IMR-90 (cell line): ENCODE measurements around the gene SEPTIN8. TPM values are rescaled to one million over a fixed set of nuclear protein-coding genes. Genes with fewer than 3 reads are reported as not detected.

ENCODE experiments used
- ATAC-seq: fragments of 200-7000 bp; cut with Tn5 transposase; 2 replicates; pipeline ENCODE4 v1.9.1; 2020; ENCODE audit warnings: low read depth, mild to moderate bottlenecking, moderate library complexity
- BruUV-seq: library from RNA; stranded (reverse); fragments of 400-500 nt; replicated peaks from 2 replicates; lab custom pipeline; 2021; lab: Mats Ljungman, UMichigan
- CTCF ChIA-PET: fragments of 300-600 bp; formaldehyde crosslinking; extraction: SDS; loops from one replicate; lab custom pipeline; 2021; ENCODE audit warnings: antibody characterized with exemption; lab: Yijun Ruan, JAX
- POLR2A ChIA-PET: fragments of 300-600 bp; sonication (Branson Sonifier 250); formaldehyde crosslinking; loops from one replicate; lab custom pipeline; 2022; ENCODE audit warnings: antibody characterized with exemption; ENCODE audit not compliant: unreplicated experiment; lab: Charles Lee
- DNase-seq: peaks from one replicate; pipeline ENCODE4 v3.0.0; 2013
- H2AFZ ChIP-seq: replicated peaks from 2 replicates; pipeline ENCODE3; 2013; ENCODE audit warnings: low read length, mild to moderate bottlenecking; ENCODE audit not compliant: poor library complexity
- H2AK5ac ChIP-seq: 2 replicates; pipeline ENCODE4 v1.6.1; 2013; ENCODE audit warnings: low read depth, low read length, inconsistent platforms
- H2AK9ac ChIP-seq: replicated peaks from 2 replicates; pipeline ENCODE3; 2013; ENCODE audit warnings: mild to moderate bottlenecking, low read depth, low read length, moderate library complexity; ENCODE audit not compliant: poor library complexity
- H2BK120ac ChIP-seq: 2 replicates; pipeline ENCODE4 v1.6.1; 2013; ENCODE audit warnings: low read depth, low read length, inconsistent platforms
- H2BK15ac ChIP-seq: 3 replicates; pipeline ENCODE4 v1.6.1; 2013; ENCODE audit warnings: low read depth, low read length, inconsistent platforms
- H2BK20ac ChIP-seq: 2 replicates; pipeline ENCODE4 v1.6.1; 2013; ENCODE audit warnings: low read depth, mild to moderate bottlenecking, inconsistent platforms, low read length, moderate library complexity
- H2BK5ac ChIP-seq: 2 replicates; pipeline ENCODE4 v1.6.1; 2013; ENCODE audit warnings: mild to moderate bottlenecking, low read depth, low read length, inconsistent platforms; ENCODE audit not compliant: poor library complexity, severe bottlenecking
- H3K14ac ChIP-seq: replicated peaks from 2 replicates; pipeline ENCODE4 v1.6.1; 2013; ENCODE audit warnings: low read depth, low read length, inconsistent platforms
- H3K18ac ChIP-seq: 2 replicates; pipeline ENCODE4 v1.6.1; 2013; ENCODE audit warnings: low read depth, low read length, control low read depth
- H3K23ac ChIP-seq: 2 replicates; pipeline ENCODE4 v1.6.1; 2013; ENCODE audit warnings: low read depth, low read length, inconsistent platforms
- H3K27ac ChIP-seq: 2 replicates; pipeline ENCODE4 v1.5.1; 2013; ENCODE audit warnings: mild to moderate bottlenecking, control low read depth, low read length; ENCODE audit not compliant: insufficient read depth
- H3K27me3 ChIP-seq: 2 replicates; pipeline ENCODE4 v1.6.1; 2013; ENCODE audit warnings: low read length; ENCODE audit not compliant: control insufficient read depth, insufficient read depth
- H3K36me3 ChIP-seq: 2 replicates; pipeline ENCODE4 v1.6.1; 2013; ENCODE audit warnings: low read length, mixed read lengths; ENCODE audit not compliant: control insufficient read depth, insufficient read depth
- H3K4ac ChIP-seq: 2 replicates; pipeline ENCODE4 v1.6.1; 2013; ENCODE audit warnings: low read depth, low read length, inconsistent platforms
- H3K4me1 ChIP-seq: 2 replicates; pipeline ENCODE4 v1.6.1; 2013; ENCODE audit warnings: low read length, mixed read lengths; ENCODE audit not compliant: control insufficient read depth, insufficient read depth
- H3K4me2 ChIP-seq: 2 replicates; pipeline ENCODE4 v1.6.1; 2013; ENCODE audit warnings: low read depth, mild to moderate bottlenecking, control low read depth, low read length, moderate library complexity
- H3K4me3 ChIP-seq: 2 replicates; pipeline ENCODE4 v1.5.1; 2013; ENCODE audit warnings: low read depth, mild to moderate bottlenecking, control low read depth, low read length, moderate library complexity; ENCODE audit not compliant: insufficient read depth
- H3K56ac ChIP-seq: 2 replicates; pipeline ENCODE4 v1.6.1; 2013; ENCODE audit warnings: low read length, inconsistent platforms; ENCODE audit not compliant: insufficient read depth; ENCODE audit errors: extremely low read depth
- H3K79me1 ChIP-seq, 2 experiments: 2 replicates each; pipeline ENCODE4 v1.6.1; 2013; ENCODE audit warnings: low read length in 2 of 2, inconsistent platforms in 1 of 2, low read depth in 1 of 2
- H3K9ac ChIP-seq: 2 replicates; pipeline ENCODE4 v1.6.1; 2013; ENCODE audit warnings: low read depth, low read length, control low read depth
- H3K9me1 ChIP-seq: 2 replicates; pipeline ENCODE4 v1.6.1; 2013; ENCODE audit warnings: low read length, inconsistent platforms; ENCODE audit not compliant: insufficient read depth
- H3K9me3 ChIP-seq: 2 replicates; pipeline ENCODE4 v1.6.1; 2013; ENCODE audit warnings: low read length; ENCODE audit not compliant: control insufficient read depth, insufficient read depth
- H4K20me1 ChIP-seq: 2 replicates; pipeline ENCODE4 v1.6.1; 2013; ENCODE audit warnings: low read length, inconsistent platforms; ENCODE audit not compliant: insufficient read depth
- H4K5ac ChIP-seq: 2 replicates; pipeline ENCODE4 v1.6.1; 2013; ENCODE audit warnings: mild to moderate bottlenecking, low read depth, low read length, control low read depth
- H4K8ac ChIP-seq, 2 experiments: 2 replicates each; pipeline ENCODE4 v1.6.1; 2013; ENCODE audit warnings: low read depth in 2 of 2, low read length in 2 of 2, control low read depth in 1 of 2, inconsistent platforms in 1 of 2
- H4K91ac ChIP-seq: 2 replicates; pipeline ENCODE4 v1.6.1; 2013; ENCODE audit warnings: low read depth, low read length, inconsistent platforms; ENCODE audit not compliant: insufficient read depth
- BHLHE40 ChIP-seq: fragments of 150-350 bp; IDR thresholded peaks from 2 replicates; pipeline ENCODE4 v1.6.1; 2016; ENCODE audit warnings: mild to moderate bottlenecking, low read depth, low read length
- CEBPB ChIP-seq: IDR thresholded peaks from 2 replicates; pipeline ENCODE4 v1.6.1; 2012; ENCODE audit warnings: low read depth, low read length, improper control_type of control experiment
- FOS ChIP-seq: fragments of 150-350 bp; IDR thresholded peaks from 2 replicates; pipeline ENCODE4 v1.6.1; 2016; ENCODE audit warnings: low read depth, low read length
- MAZ ChIP-seq: IDR thresholded peaks from 2 replicates; pipeline ENCODE4 v1.6.1; 2012; ENCODE audit warnings: low read depth, mild to moderate bottlenecking, low read length, improper control_type of control experiment, moderate library complexity, borderline replicate concordance
- MXI1 ChIP-seq: IDR thresholded peaks from 2 replicates; pipeline ENCODE4 v1.6.1; 2012; ENCODE audit warnings: low read depth, mild to moderate bottlenecking, low read length, moderate library complexity, borderline replicate concordance
- NFE2L2 ChIP-seq: fragments of 150-350 bp; IDR thresholded peaks from 2 replicates; pipeline ENCODE4 v1.6.1; 2016; ENCODE audit warnings: low read depth, mild to moderate bottlenecking, low read length
- POLR2A ChIP-seq: IDR thresholded peaks from 2 replicates; pipeline ENCODE4 v1.6.1; 2012; ENCODE audit warnings: mild to moderate bottlenecking, low read depth, low read length
- RAD21 ChIP-seq: IDR thresholded peaks from 2 replicates; pipeline ENCODE4 v1.6.1; 2012; ENCODE audit warnings: low read length, improper control_type of control experiment
- RCOR1 ChIP-seq: IDR thresholded peaks from 2 replicates; pipeline ENCODE4 v1.6.1; 2012; ENCODE audit warnings: mild to moderate bottlenecking, low read length, improper control_type of control experiment; ENCODE audit not compliant: insufficient replicate concordance
- RFX5 ChIP-seq: IDR thresholded peaks from 2 replicates; pipeline ENCODE4 v1.8.0; 2012; ENCODE audit warnings: low read depth, mild to moderate bottlenecking, low read length, moderate library complexity
- SMC3 ChIP-seq: fragments of 150-350 bp; IDR thresholded peaks from 2 replicates; pipeline ENCODE4 v1.6.1; 2016; ENCODE audit warnings: low read depth, mild to moderate bottlenecking, antibody characterized with exemption, low read length, moderate library complexity
- WGBS, 2 experiments: methylation state at CpG; one replicate each; pipeline versions ENCODE4 v1.1.5 to v1.1.7; 2013; ENCODE audit warnings: missing lambda C conversion rate in 2 of 2; ENCODE audit not compliant: insufficient read length in 1 of 2; ENCODE audit errors: extremely low coverage in 2 of 2; 5-methylcytosine and 5-hydroxymethylcytosine counted together
- dilution Hi-C: fragments of 300-500 bp; cut with HindIII; formaldehyde crosslinking; loops from one replicate; pipeline ENCODE4 v1.14.3; 2018; ENCODE audit warnings: low sequenced_read_pairs; ENCODE audit not compliant: unreplicated experiment
- in situ Hi-C: fragments of 300-500 bp; cut with MboI; formaldehyde crosslinking; loops from 3 replicates; pipeline ENCODE4 v1.14.3; 2019; ENCODE audit warnings: low sequenced_read_pairs, inconsistent platforms, mixed read lengths
- intact Hi-C: fragments of 100-400 bp; cut with micrococcal nuclease; formaldehyde crosslinking; loops from 2 replicates; pipeline ENCODE4 v1.10.0; 2022
- polyA plus RNA-seq, 3 experiments: library from polyadenylated mRNA; depleted of rRNA; stranded (reverse); fragments of >200 nt; gene quantifications; 2 replicates each; pipeline ENCODE4 v1.2.3, GENCODE V29; 2012; ENCODE audit warnings: low replicate concordance in 1 of 3
- total RNA-seq: library from RNA; depleted of rRNA; stranded (reverse); fragments of >200 nt; gene quantifications from 2 replicates; pipeline ENCODE4 v1.2.3, GENCODE V29; 2012
- TF ChIP-seq, protein P1 (sequence below): fragments of 150-350 bp; IDR thresholded peaks from 2 replicates; pipeline ENCODE4 v1.6.1; 2016; ENCODE audit warnings: low read depth, mild to moderate bottlenecking, low read length, moderate library complexity, borderline replicate concordance
- TF ChIP-seq, protein P2 (sequence below): conservative IDR thresholded peaks from 2 replicates; pipeline ENCODE4 v1.5.1; 2012; ENCODE audit warnings: mild to moderate bottlenecking, low read depth, low read length, improper control_type of control experiment
- TF ChIP-seq, protein P3 (sequence below): fragments of 150-350 bp; IDR thresholded peaks from 2 replicates; pipeline ENCODE4 v1.6.1; 2017; ENCODE audit warnings: mild to moderate bottlenecking, antibody characterized with exemption, low read length, low read depth

SEPTIN8 gene
- total and polyA plus RNA-seq, 2 of the 4 experiments (the other 2 are of a cell fraction) = 56.2 to 67.2 TPM

DNA sequence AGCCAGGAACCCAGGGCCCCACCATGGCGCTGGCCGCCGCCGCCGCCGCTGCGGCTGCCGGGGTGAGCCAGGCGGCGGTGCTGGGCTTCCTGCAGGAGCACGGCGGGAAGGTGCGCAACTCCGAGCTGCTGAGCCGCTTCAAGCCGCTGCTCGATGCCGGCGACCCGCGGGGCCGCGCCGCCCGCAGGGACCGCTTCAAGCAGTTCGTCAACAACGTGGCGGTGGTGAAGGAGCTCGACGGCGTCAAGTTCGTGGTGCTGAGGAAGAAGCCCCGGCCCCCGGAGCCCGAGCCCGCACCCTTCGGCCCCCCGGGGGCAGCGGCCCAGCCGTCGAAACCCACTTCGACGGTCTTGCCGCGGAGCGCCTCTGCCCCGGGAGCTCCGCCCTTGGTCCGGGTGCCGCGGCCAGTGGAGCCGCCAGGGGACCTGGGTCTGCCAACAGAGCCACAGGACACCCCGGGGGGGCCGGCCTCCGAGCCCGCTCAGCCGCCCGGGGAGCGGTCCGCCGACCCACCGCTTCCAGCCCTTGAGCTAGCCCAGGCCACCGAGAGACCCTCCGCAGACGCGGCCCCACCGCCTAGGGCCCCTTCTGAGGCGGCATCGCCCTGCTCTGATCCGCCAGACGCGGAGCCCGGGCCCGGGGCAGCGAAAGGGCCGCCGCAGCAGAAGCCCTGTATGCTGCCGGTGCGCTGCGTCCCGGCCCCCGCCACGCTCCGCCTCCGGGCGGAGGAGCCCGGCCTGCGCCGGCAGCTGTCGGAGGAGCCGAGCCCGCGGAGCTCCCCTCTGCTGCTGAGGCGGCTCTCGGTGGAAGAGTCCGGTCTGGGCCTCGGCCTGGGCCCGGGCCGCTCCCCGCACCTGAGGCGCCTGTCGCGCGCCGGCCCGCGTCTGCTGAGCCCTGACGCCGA is 36.8 kb upstream of the SEPTIN8 start:
- H2BK120ac ChIP-seq = no peak overlapping the region
- no peak overlapping the region for H3K9ac ChIP-seq
- no peak overlapping the region for H2BK20ac ChIP-seq
- no peak overlapping the region for H2BK5ac ChIP-seq
- H3K79me1 ChIP-seq = no peaks in the 10 kb centered on the region
- ChIA-PET CTCF (interaction anchor here (1.3 kb wide), 1 partner anchor 39 kb away, joined by 4 read pairs; no protein-coding TSS in a partner anchor), POLR2A (no interaction called here)
- H3K18ac ChIP-seq = no peak overlapping the region
- WGBS, 2 experiments = 12% methylated on average over 81 of the region's 110 CpGs; no CpG with 5 or more reads in 1 of the 2 experiments
- peak overlapping the region; percentile 32 for H3K4me3 ChIP-seq
- DNase-seq (no peak), ATAC-seq (peak; percentile 41)
- H3K4me2 ChIP-seq = peak overlapping the region; percentile 42; the same call in 1 of the 2 replicates
- H2AFZ ChIP-seq = peak overlapping the region; percentile 89
- H4K5ac ChIP-seq = no peak overlapping the region
- H3K56ac ChIP-seq = no peak overlapping the region
- in situ Hi-C loops (no loop called here), intact Hi-C loops (no loop called here), dilution Hi-C loops (no loop called here)
- no TSS peak for BruUV-seq
- H3K9me1 ChIP-seq = no peaks in the 10 kb centered on the region
- no peak overlapping the region for H3K27ac ChIP-seq
- no peaks in the 10 kb centered on the region for H3K36me3 ChIP-seq
- H3K27me3 ChIP-seq = peaks cover 34% of the 10 kb centered on the region
- no peak overlapping the region for H2AK5ac ChIP-seq
- no peak overlapping the region for H3K4ac ChIP-seq
- H3K9me3 ChIP-seq = no peaks in the 10 kb centered on the region
- no peaks in the 10 kb centered on the region for H4K20me1 ChIP-seq
- H3K23ac ChIP-seq = no peak overlapping the region
- H4K91ac ChIP-seq = no peak overlapping the region
- no peak overlapping the region for H4K8ac ChIP-seq
- H2AK9ac ChIP-seq = no peak overlapping the region
- no peak overlapping the region for H2BK15ac ChIP-seq
- H3K4me1 ChIP-seq = peaks cover 7% of the 10 kb centered on the region
- no peak overlapping the region for H3K14ac ChIP-seq
- no peak for TF ChIP-seq MAZ
- no peak for TF ChIP-seq FOS
- no peak for TF ChIP-seq MXI1
- no peak for TF ChIP-seq RCOR1
- no peak for TF ChIP-seq BHLHE40
- TF ChIP-seq POLR2A = no peak
- TF ChIP-seq, protein P1, sequence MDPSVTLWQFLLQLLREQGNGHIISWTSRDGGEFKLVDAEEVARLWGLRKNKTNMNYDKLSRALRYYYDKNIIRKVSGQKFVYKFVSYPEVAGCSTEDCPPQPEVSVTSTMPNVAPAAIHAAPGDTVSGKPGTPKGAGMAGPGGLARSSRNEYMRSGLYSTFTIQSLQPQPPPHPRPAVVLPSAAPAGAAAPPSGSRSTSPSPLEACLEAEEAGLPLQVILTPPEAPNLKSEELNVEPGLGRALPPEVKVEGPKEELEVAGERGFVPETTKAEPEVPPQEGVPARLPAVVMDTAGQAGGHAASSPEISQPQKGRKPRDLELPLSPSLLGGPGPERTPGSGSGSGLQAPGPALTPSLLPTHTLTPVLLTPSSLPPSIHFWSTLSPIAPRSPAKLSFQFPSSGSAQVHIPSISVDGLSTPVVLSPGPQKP = no peak
- TF ChIP-seq CEBPB = no peak
- TF ChIP-seq, protein P2, sequence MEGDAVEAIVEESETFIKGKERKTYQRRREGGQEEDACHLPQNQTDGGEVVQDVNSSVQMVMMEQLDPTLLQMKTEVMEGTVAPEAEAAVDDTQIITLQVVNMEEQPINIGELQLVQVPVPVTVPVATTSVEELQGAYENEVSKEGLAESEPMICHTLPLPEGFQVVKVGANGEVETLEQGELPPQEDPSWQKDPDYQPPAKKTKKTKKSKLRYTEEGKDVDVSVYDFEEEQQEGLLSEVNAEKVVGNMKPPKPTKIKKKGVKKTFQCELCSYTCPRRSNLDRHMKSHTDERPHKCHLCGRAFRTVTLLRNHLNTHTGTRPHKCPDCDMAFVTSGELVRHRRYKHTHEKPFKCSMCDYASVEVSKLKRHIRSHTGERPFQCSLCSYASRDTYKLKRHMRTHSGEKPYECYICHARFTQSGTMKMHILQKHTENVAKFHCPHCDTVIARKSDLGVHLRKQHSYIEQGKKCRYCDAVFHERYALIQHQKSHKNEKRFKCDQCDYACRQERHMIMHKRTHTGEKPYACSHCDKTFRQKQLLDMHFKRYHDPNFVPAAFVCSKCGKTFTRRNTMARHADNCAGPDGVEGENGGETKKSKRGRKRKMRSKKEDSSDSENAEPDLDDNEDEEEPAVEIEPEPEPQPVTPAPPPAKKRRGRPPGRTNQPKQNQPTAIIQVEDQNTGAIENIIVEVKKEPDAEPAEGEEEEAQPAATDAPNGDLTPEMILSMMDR = no peak
- TF ChIP-seq NFE2L2 = no peak
- TF ChIP-seq RAD21 = no peak
- TF ChIP-seq SMC3 = no peak
- TF ChIP-seq, protein P3, sequence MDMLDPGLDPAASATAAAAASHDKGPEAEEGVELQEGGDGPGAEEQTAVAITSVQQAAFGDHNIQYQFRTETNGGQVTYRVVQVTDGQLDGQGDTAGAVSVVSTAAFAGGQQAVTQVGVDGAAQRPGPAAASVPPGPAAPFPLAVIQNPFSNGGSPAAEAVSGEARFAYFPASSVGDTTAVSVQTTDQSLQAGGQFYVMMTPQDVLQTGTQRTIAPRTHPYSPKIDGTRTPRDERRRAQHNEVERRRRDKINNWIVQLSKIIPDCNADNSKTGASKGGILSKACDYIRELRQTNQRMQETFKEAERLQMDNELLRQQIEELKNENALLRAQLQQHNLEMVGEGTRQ = no peak
- no peak for TF ChIP-seq RFX5
